CD4-positive, alpha-beta memory T cell (primary cell): Measurements from ENCODE around the gene KCNS1. TPM values are rescaled to one million over a fixed set of nuclear protein-coding genes. Genes with fewer than 3 reads are reported as not detected.

Experiments used
- CTCF ChIA-PET: fragments of 350-600 bp; sonication (Branson Sonifier 250); formaldehyde crosslinking; loops from one replicate; lab custom pipeline; 2021; ENCODE audit warnings: inconsistent platforms; ENCODE audit not compliant: partially characterized antibody; lab: Charles Lee
- POLR2A ChIA-PET: fragments of 350-600 bp; sonication (Branson Sonifier 250); formaldehyde crosslinking; loops from one replicate; lab custom pipeline; 2021; ENCODE audit not compliant: partially characterized antibody; lab: Charles Lee
- DNase-seq, 5 donors: peaks; one replicate each; pipeline versions ENCODE4 v3.0.0 to v3.0.0-alpha.2; 2020 to 2022; ENCODE audit warnings: mixed read lengths in 1 of 5
- H3K27ac ChIP-seq: one replicate; pipeline ENCODE4 v1.7.0; 2013; ENCODE audit warnings: low read depth, low read length
- H3K27me3 ChIP-seq: 2 replicates; pipeline ENCODE4 v1.7.0; 2013; ENCODE audit warnings: mild to moderate bottlenecking, low read length, moderate library complexity; ENCODE audit not compliant: insufficient read depth
- H3K36me3 ChIP-seq: 2 replicates; pipeline ENCODE4 v1.7.0; 2013; ENCODE audit warnings: mild to moderate bottlenecking, low read length, moderate library complexity; ENCODE audit not compliant: insufficient read depth
- H3K4me1 ChIP-seq: 2 replicates; pipeline ENCODE4 v1.7.0; 2013; ENCODE audit warnings: mild to moderate bottlenecking, low read length, moderate library complexity; ENCODE audit not compliant: insufficient read depth
- H3K4me3 ChIP-seq, 2 donors: one replicate each; pipeline ENCODE4 v1.7.0; 2013; ENCODE audit warnings: low read length in 2 of 2, mild to moderate bottlenecking in 1 of 2
- H3K9me3 ChIP-seq, 2 donors: one replicate each; pipeline ENCODE4 v1.7.0; 2013; ENCODE audit warnings: low read length in 2 of 2, control low read depth in 1 of 2; ENCODE audit not compliant: control insufficient read depth in 1 of 2
- H3K27ac Mint-ChIP-seq, 7 donors: one replicate each; pipeline ENCODE4 v1.8.0; 2020 to 2021; ENCODE audit warnings: mixed read lengths in 7 of 7, mild to moderate bottlenecking in 6 of 7, inconsistent platforms in 3 of 7, moderate library complexity in 3 of 7
- H3K27me3 Mint-ChIP-seq, 2 donors: one replicate each; pipeline ENCODE4 v1.8.0; 2020 to 2021; ENCODE audit warnings: mixed read lengths in 2 of 2
- H3K36me3 Mint-ChIP-seq, 2 donors: one replicate each; pipeline ENCODE4 v1.8.0; 2020 to 2021; ENCODE audit warnings: mixed read lengths in 2 of 2, inconsistent platforms in 1 of 2, mild to moderate bottlenecking in 1 of 2
- H3K4me1 Mint-ChIP-seq, 4 donors: one replicate each; pipeline ENCODE4 v1.8.0; 2020 to 2021; ENCODE audit warnings: mixed read lengths in 4 of 4, mild to moderate bottlenecking in 1 of 4
- H3K4me3 Mint-ChIP-seq, 8 donors: one replicate each; pipeline ENCODE4 v1.8.0; 2020 to 2021; ENCODE audit warnings: mixed read lengths in 8 of 8, mild to moderate bottlenecking in 7 of 8, moderate library complexity in 6 of 8, inconsistent platforms in 3 of 8
- H3K9me3 Mint-ChIP-seq, 8 donors: one replicate each; pipeline ENCODE4 v1.8.0; 2020 to 2021; ENCODE audit warnings: mixed read lengths in 8 of 8, mild to moderate bottlenecking in 5 of 8, inconsistent platforms in 3 of 8, moderate library complexity in 1 of 8
- intact Hi-C: fragments of 100-400 bp; cut with micrococcal nuclease; formaldehyde crosslinking; loops from one replicate; pipeline ENCODE4 v1.15.1; 2023
- polyA plus RNA-seq, 2 donors: library from polyadenylated mRNA; unstranded; fragments of 300-500 nt; fragmentation: Illumina TruSeq; gene quantifications; one replicate each; pipeline ENCODE4 v1.2.3, GENCODE V29; 2021
- total RNA-seq, 2 experiments: library from RNA; stranded (reverse); gene quantifications; one replicate each; pipeline ENCODE4 v1.2.3, GENCODE V29; 2021

The KCNS1 gene
- total and polyA plus RNA-seq, 4 experiments from 2014 or later = 0.09 to 0.16 TPM; not detected in 2

DNA sequence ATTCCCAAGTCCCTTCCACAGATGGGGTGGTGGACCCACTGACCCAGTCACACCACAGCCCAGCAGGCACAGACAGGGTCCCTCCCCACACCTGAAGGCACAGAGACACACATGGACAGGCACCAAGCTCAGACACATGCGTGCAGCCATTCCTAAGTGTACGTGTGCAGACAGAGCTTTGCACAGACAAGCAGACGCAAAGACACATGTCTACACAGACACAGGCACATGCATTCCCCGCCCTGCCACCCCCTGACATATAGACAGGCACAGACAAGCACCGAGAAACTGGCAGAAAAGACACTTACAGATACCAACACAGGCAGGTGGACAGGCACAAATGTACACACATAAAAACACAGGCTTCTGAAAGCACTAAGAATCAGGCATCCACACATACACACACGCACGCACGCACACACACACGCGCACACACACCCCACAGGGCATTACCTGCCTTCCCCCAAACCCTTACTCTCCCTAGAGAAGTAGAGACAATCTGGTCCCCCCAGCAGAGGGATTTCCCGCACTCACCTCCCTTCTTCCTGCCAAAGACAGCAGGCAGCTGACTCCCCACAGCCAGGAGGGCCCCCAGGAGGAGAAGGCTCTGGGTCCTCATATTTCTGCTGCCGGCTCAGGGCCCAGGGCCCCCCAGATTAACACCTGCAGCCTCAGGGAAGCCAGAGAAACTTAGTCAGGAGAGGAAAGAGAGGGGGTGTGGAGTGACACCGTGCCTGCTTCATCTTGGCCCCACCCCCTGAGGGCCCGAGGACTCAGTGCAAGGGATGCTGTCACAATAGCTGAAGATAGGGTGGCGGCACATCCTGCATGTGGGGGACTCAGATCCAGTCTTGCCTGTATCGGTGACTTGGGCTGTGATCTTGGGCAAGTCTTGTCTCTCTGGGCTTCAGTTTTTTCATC, 13.8 kb upstream of the KCNS1 start, which contains the start of gene WFDC5:
TSS of gene WFDC5 (minus strand) at position 710 of the 921 bp plus-strand sequence. CDS start at position 619, 91 bp downstream.
- Histone ChIP-seq H3K9me3 (no peaks in the 10 kb centered on the region), H3K4me3 (no peak within 1 kb of the TSS), H3K27ac (no peak within 1 kb of the TSS), H3K36me3 (no peaks in the 10 kb centered on the region), H3K4me1 (peaks cover 4% of the 10 kb centered on the region), H3K27me3 (peaks cover 3% of the 10 kb centered on the region)
- Mint-ChIP-seq H3K9me3 (no peaks in the 10 kb centered on the region), H3K27me3 (peaks cover 3 to 6% of the 10 kb centered on the region in 2 donors), H3K36me3 (no peaks in the 10 kb centered on the region), H3K4me1 (peaks cover 0 to 6% (median 2%) of the 10 kb centered on the region in 4 donors), H3K4me3 (no peak within 1 kb of the TSS), H3K27ac (peak within 1 kb of the TSS in 1 of 7 donors; percentile 47)
- DNase-seq = no peak
- CTCF ChIA-PET = interaction anchor here (1.0 kb wide), 1 partner anchor 19 kb away, joined by 3 read pairs; no protein-coding TSS in a partner anchor
- intact Hi-C loops = no loop called here
- POLR2A ChIA-PET = no interaction called here

- Mint-ChIP-seq H3K9me3 (no peaks in the 10 kb centered on the region), H3K27me3 (peaks cover 3 to 4% of the 10 kb centered on the region in 2 donors), H3K36me3 (no peaks in the 10 kb centered on the region), H3K4me3 (no peak overlapping the region), H3K4me1 (peaks cover 0 to 6% (median 2%) of the 10 kb centered on the region in 4 donors), H3K27ac (no peak overlapping the region)
- POLR2A ChIA-PET = no interaction called here
- no peak for DNase-seq
- intact Hi-C loops = no loop called here
- Histone ChIP-seq H3K27ac (no peak overlapping the region), H3K9me3 (no peaks in the 10 kb centered on the region), H3K36me3 (no peaks in the 10 kb centered on the region), H3K27me3 (peaks cover 3% of the 10 kb centered on the region), H3K4me3 (no peak overlapping the region), H3K4me1 (peaks cover 4% of the 10 kb centered on the region)
- CTCF ChIA-PET = interaction anchor here (5.8 kb wide), 1 partner anchor 18 kb away, joined by 32 read pairs; no protein-coding TSS in a partner anchor
Measured at GRCh38 chr20:45113865-45114264, 12.9 kb upstream of the KCNS1 start.

DNA sequence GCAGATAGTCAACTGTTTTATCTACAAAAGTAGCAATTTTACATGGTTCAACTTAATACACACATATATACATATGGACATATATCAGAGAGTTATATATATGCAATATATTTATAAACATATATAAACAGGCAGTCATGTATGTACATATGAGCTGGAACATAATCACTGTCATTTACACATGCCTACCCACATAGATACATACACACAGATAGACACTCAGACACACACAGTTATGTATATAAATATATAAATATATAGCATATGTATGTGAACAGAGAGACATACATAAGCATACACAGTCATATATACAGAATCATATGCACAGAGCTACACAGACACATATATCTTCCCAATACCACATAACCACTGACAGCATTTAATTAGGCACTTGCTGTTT, 11.8 kb upstream of the KCNS1 start:
- Histone ChIP-seq H3K27ac (no peak overlapping the region), H3K9me3 (no peaks in the 10 kb centered on the region), H3K4me3 (no peak overlapping the region), H3K27me3 (peaks cover 3% of the 10 kb centered on the region), H3K36me3 (no peaks in the 10 kb centered on the region), H3K4me1 (peaks cover 4% of the 10 kb centered on the region)
- no peak overlapping the region for H3K4me3 Mint-ChIP-seq
- H3K27ac Mint-ChIP-seq = no peak overlapping the region
- no peak for DNase-seq
- peaks cover 3 to 4% of the 10 kb centered on the region in 2 donors for H3K27me3 Mint-ChIP-seq
- ChIA-PET POLR2A (no interaction called here), CTCF (interaction anchor here (0.6 to 5.8 kb wide), 8 partner anchors 10 to 428 kb away, joined by 3 to 32 read pairs (median 4); partner anchors contain the start of gene KCNS1)
- intact Hi-C loops = loop anchor here (1.0 kb wide), 1 partner anchor 101 kb away; no protein-coding TSS in a partner anchor
- no peaks in the 10 kb centered on the region for H3K9me3 Mint-ChIP-seq
- no peaks in the 10 kb centered on the region for H3K36me3 Mint-ChIP-seq
- peaks cover 0 to 6% (median 2%) of the 10 kb centered on the region in 4 donors for H3K4me1 Mint-ChIP-seq

GRCh38 chr20:45111799-45112471, 11.0 kb upstream of the KCNS1 start:
- CTCF ChIA-PET = interaction anchor here (0.9 to 5.8 kb wide), 9 partner anchors 9 to 427 kb away, joined by 3 to 32 read pairs (median 4); no protein-coding TSS in a partner anchor
- intact Hi-C loops = loop anchor here (1.0 kb wide), 1 partner anchor 101 kb away; no protein-coding TSS in a partner anchor
- Histone ChIP-seq H3K36me3 (no peaks in the 10 kb centered on the region), H3K4me3 (no peak overlapping the region), H3K27ac (no peak overlapping the region), H3K9me3 (no peaks in the 10 kb centered on the region), H3K4me1 (peaks cover 4% of the 10 kb centered on the region), H3K27me3 (no peaks in the 10 kb centered on the region)
- no peak overlapping the region for H3K27ac Mint-ChIP-seq
- H3K9me3 Mint-ChIP-seq = no peaks in the 10 kb centered on the region
- POLR2A ChIA-PET = no interaction called here
- H3K4me3 Mint-ChIP-seq = no peak overlapping the region
- peaks cover 2 to 3% of the 10 kb centered on the region in 2 donors for H3K27me3 Mint-ChIP-seq
- peaks cover 0 to 6% (median 2%) of the 10 kb centered on the region in 4 donors for H3K4me1 Mint-ChIP-seq
- no peaks in the 10 kb centered on the region for H3K36me3 Mint-ChIP-seq
- DNase-seq = no peak

DNA sequence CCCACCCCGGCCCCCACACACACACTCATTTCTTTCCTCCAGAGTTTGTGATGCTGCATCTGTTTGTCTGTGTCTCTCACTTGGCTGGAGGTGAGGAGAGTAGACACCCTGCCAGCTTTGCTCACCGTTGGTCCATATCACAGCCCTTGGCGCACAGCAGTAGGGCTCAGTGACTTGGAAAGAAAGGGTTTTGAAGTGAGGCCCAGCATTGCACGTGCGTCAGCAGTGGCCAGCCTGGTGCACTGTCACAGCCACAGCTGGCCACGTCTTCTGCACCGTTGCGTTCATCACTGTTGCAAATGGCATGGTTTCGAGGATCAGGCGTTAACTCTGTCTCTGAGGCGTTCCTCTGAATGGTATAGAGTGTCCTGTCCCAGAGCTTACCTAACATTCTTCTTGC, 10.4 kb upstream of the KCNS1 start:
- H3K36me3 ChIP-seq = no peaks in the 10 kb centered on the region
- ChIA-PET POLR2A (no interaction called here), CTCF (interaction anchor here (0.7 to 5.8 kb wide), 8 partner anchors 8 to 427 kb away, joined by 3 to 32 read pairs (median 4); no protein-coding TSS in a partner anchor)
- peaks cover 4% of the 10 kb centered on the region for H3K4me1 ChIP-seq
- peaks cover 2 to 3% of the 10 kb centered on the region in 2 donors for H3K27me3 Mint-ChIP-seq
- DNase-seq = no peak
- no peaks in the 10 kb centered on the region for H3K9me3 Mint-ChIP-seq
- intact Hi-C loops = no loop called here
- H3K4me1 Mint-ChIP-seq = peaks cover 0 to 6% (median 2%) of the 10 kb centered on the region in 4 donors
- H3K36me3 Mint-ChIP-seq = no peaks in the 10 kb centered on the region
- no peak overlapping the region for H3K27ac ChIP-seq
- H3K27ac Mint-ChIP-seq = no peak overlapping the region
- no peak overlapping the region for H3K4me3 Mint-ChIP-seq
- H3K4me3 ChIP-seq = no peak overlapping the region
- H3K27me3 ChIP-seq = no peaks in the 10 kb centered on the region
- H3K9me3 ChIP-seq = no peaks in the 10 kb centered on the region

- CTCF ChIA-PET = interaction anchor here (0.7 to 5.8 kb wide), 4 partner anchors 11 to 69 kb away, joined by 3 to 32 read pairs (median 4); no protein-coding TSS in a partner anchor
- Mint-ChIP-seq H3K27ac (no peak overlapping the region), H3K9me3 (no peaks in the 10 kb centered on the region), H3K4me3 (no peak overlapping the region), H3K36me3 (no peaks in the 10 kb centered on the region), H3K27me3 (peaks cover 1 to 3% of the 10 kb centered on the region in 2 donors), H3K4me1 (peaks cover 0 to 6% (median 2%) of the 10 kb centered on the region in 4 donors)
- Histone ChIP-seq H3K27ac (no peak overlapping the region), H3K4me1 (peaks cover 4% of the 10 kb centered on the region), H3K36me3 (no peaks in the 10 kb centered on the region), H3K27me3 (no peaks in the 10 kb centered on the region), H3K9me3 (no peaks in the 10 kb centered on the region), H3K4me3 (no peak overlapping the region)
- no peak for DNase-seq
- POLR2A ChIA-PET = no interaction called here
- intact Hi-C loops = no loop called here
Measured at GRCh38 chr20:45110301-45110700, 9.4 kb upstream of the KCNS1 start.
